ENCODE data around the gene GLYATL1.

GLYATL1 gene

DNA sequence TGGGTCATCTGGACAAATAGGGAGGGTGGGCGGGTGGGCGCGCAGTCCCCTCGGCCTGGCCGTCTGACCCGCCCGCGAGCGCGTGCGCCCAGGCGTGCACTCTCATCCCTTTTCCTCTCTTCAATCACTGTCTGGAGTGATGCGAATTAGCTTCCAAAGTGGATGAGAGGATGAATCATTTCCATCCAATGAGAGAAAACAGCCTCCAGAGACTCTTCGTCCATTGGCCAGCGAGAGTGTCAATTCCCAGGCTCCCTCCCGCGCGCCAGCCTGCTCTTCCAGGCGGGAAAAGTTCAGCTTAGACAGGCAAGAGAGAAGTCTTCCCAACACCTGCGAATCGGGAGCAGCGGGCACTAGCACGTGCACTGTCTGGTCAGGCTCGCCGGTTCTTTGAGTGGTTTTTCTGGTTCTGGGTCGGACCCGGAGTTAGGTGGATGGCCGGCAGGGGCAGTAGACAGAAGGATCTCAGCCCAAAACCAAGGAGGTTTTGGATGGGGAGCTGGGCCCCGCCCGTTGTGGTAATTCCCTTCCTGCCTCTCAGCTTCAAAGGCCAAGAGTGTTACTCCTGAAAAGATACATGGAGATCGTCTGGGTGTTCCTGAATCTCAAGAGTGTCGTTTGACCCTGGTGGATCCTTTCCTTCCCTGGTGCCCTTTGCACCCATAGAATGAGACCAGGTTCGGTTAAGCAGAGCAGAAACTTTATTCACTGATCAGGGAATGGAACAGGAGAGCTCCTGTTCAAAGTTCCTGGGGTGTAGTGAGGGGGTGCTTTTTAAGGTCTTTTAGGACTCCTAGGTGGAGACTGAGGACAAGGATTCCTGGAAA, 33.4 kb upstream of the GLYATL1 start:
- no peak for TF ChIP-seq ZFX (IDR thresholded peaks at IDR 0.05)
- TF ChIP-seq, protein P1, sequence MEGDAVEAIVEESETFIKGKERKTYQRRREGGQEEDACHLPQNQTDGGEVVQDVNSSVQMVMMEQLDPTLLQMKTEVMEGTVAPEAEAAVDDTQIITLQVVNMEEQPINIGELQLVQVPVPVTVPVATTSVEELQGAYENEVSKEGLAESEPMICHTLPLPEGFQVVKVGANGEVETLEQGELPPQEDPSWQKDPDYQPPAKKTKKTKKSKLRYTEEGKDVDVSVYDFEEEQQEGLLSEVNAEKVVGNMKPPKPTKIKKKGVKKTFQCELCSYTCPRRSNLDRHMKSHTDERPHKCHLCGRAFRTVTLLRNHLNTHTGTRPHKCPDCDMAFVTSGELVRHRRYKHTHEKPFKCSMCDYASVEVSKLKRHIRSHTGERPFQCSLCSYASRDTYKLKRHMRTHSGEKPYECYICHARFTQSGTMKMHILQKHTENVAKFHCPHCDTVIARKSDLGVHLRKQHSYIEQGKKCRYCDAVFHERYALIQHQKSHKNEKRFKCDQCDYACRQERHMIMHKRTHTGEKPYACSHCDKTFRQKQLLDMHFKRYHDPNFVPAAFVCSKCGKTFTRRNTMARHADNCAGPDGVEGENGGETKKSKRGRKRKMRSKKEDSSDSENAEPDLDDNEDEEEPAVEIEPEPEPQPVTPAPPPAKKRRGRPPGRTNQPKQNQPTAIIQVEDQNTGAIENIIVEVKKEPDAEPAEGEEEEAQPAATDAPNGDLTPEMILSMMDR (conservative IDR thresholded peaks at IDR 0.05), result peak; percentile 85
- H3K27ac ChIP-seq, result peak overlapping the region; percentile 82

DNA sequence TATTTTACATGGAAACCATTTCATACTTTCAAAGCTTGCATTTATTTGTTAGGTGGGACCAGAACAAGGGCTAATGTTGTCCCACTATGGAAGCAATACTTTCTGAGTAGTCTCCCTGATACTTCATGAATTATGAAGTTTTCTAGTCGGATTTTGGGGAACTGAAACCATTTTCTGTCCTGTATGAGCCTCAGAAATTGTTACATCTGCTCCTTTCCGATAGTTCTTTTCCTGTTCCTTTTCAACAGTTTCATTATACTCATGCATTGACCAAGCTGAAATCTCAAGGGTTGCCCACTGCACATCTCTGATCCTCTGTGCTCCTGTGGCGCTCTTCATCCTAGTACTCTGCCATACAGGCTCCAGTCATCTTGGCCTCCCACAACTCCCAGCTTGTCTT, 31.5 kb upstream of the GLYATL1 start:
- no peak overlapping the region for H3K27ac ChIP-seq
- TF ChIP-seq, protein P1 (conservative IDR thresholded peaks at IDR 0.05), result no peak
- TF ChIP-seq ZFX (IDR thresholded peaks at IDR 0.05), result no peak

DNA sequence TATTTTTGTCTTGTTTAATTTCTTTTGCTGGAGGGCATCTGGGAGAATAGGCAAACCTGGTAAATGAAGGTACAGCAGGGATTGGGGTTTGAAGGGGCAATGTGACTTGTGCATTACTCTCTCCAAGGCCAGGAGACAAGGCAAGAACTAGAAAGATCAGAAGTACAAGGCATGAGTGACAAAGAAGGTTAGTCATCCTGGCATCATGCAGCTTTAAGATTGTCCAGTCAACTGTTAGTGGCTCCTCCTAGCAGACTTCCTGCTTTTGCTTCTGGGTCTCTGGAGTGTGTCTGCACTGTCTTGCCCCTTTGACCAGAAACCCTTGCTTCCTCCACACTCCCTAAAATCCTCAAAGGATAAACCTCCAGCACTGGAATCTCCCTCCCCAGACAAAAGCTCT, 27.2 kb upstream of the GLYATL1 start:
- TF ChIP-seq, protein P1 (conservative IDR thresholded peaks at IDR 0.05), result no peak
- TF ChIP-seq ZFX (IDR thresholded peaks at IDR 0.05), result no peak
- H3K27ac ChIP-seq, result no peak overlapping the region

DNA sequence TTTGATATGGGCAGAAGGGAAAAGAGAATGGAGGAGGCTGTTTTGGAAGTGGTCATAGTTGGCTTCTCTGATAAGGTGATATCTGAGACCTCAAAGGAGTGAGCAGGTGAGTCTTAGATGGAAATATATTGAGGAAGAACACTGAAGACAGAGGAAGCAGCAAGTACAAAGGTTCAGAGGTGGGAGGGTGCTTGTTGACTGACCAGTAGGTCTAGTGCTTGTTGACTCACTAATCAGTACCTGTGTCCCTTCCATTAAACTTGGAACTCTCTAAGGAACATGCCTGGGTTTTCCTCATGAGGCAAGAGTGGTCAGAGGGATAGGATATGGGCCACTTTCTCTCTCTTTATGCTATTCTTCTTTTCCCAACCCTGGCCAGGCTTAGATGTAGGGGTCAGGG, 25.6 kb upstream of the GLYATL1 start:
- no peak overlapping the region for H3K27ac ChIP-seq

DNA sequence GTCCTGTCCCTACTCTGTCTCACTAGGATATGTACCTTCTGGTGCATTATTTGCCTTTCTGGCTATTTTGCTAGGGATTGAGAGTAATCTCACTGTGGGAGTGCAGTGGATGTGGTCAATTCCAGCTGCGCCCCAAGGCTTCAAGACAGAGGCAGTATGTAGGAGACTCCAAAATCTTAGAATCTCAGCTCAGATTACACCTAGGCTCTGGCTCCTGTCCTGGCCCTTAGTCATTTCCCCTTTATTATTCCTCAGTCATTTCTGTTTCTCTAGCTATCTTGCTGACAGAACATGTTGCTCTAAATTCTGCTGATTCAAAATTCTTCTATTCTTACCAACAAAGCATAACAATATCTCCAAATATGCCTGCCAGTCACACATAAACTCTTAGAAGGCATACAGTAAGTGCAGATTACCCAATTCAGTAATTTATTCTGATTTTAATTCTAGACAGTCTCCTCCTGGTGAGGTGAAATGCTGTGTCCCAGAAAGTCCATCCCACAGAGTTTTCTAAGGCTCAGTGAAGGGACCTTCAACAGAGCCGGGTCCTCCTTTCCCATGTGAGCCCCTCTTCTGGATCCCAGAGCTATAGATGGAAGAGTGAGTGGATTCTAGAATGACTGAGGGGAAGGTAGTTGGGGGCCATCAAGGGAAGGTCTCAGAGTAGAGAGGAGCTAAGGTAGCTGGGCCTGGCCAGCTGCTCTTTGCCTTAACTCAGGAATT, 24.3 kb upstream of the GLYATL1 start:
- H3K27ac ChIP-seq, result no peak overlapping the region
- TF ChIP-seq ZFX (IDR thresholded peaks at IDR 0.05), result no peak
- TF ChIP-seq, protein P1 (conservative IDR thresholded peaks at IDR 0.05), result no peak

More for the DNA sequence above, 25.6 kb upstream of the GLYATL1 start:
- TF ChIP-seq, protein P1 (conservative IDR thresholded peaks at IDR 0.05), result no peak
- no peak for TF ChIP-seq ZFX (IDR thresholded peaks at IDR 0.05)

DNA sequence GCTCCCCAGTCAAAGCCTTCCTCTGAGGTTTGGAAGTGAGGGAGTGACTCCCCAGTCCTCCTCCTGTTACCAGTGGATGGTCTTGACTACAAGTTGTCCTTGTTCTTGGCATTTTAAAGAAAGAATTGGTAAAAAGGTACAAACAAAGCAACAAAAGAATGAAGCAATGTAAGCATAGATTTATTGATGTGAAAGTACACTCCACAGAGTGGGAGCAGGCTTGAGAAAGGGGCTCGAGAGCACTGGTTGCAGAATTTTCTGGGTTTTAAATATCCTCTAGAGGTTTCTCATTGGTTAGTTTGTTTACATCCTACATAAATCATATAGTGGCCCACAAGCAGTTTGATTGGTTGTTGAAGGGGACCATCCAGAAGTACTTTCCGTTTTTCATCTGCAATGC, 22.7 kb upstream of the GLYATL1 start:
- no peak for TF ChIP-seq ZFX (IDR thresholded peaks at IDR 0.05)
- TF ChIP-seq, protein P1 (conservative IDR thresholded peaks at IDR 0.05), result no peak
- H3K27ac ChIP-seq, result no peak overlapping the region

DNA sequence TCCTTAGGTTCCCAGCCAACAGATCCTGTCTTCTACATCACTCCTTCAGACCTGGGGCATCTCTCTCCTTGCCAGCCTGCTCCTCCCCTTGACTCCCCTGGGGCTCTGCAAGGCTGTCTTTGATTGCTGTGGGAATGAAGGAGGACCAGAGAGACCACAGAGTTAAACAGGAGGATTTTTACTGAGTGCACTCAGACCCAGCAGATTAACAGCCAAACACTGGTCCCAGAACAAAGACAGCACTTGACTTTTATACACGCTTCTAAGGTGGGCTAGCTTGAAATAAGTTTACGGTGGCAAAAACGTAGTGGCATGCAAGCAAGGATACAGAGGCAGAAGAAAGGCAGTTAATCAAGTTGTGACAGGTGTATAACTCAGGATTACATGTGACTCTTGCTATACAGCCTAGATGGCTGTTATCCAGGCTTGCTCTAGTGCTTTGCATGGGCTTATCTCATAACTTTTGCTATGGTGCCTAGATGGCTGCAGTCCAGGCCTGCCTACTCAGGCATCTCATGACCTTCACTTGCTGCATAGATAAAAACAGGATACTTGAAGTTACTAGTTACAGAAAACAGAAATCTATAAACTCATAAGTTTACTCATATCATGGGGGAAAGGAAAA, 22.0 kb upstream of the GLYATL1 start:
- H3K27ac ChIP-seq, result no peak overlapping the region
- TF ChIP-seq, protein P1 (conservative IDR thresholded peaks at IDR 0.05), result no peak
- no peak for TF ChIP-seq ZFX (IDR thresholded peaks at IDR 0.05)

Measured in C4-2B (cell line).